Measurements from ENCODE around the gene INPP5B.
"Not testable (repeated sequence)": the region's sequence is repeated elsewhere in the genome, so short reads cannot be mapped to it uniquely, and the experiment has no call there.

DNA sequence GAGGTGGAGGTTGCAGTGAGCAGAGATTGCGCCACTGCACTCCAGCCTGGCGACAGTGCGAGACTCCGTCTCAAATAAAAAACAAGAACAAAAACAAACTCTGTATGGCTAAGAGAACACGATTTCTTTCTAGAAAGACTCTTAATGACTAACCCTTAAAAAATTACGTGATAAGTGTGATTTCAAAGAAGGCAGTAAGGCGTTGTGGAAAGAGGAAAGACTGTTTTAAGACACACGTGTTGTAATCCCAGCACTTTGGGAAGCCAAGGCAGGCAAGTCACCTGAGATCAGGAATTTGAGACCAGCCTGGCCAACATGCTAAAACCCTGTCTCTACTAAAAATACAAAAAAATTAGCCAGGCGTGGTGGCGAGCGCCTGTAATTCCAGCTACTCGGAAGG, 17.3 kb upstream of the INPP5B start:
- not testable (repeated sequence) for TF ChIP-seq POLR2AphosphoS5, POLR2A (IDR thresholded peaks at IDR 0.05; ENCODE audit: low read depth, low read length)

Data from GM12892 (cell line).